ENCODE data around the gene STK38.
"Not testable (repeated sequence)": the region's sequence is repeated elsewhere in the genome, so short reads cannot be mapped to it uniquely, and the experiment has no call there.

GRCh38 chr6:36572353-36573311 lies 25.4 kb upstream of the STK38 start:
- not testable (repeated sequence) for TF ChIP-seq JUND (CRISPR knock-in tag; IDR thresholded peaks at IDR 0.05); CREB3 (CRISPR knock-in tag; IDR thresholded peaks at IDR 0.05); HNRNPK (IDR thresholded peaks at IDR 0.05; ENCODE audit: low read depth, low read length, poor library complexity, severe bottlenecking); NFATC3 (CRISPR knock-in tag; IDR thresholded peaks at IDR 0.05); RNF2 (conservative IDR thresholded peaks at IDR 0.05; ENCODE audit: low read depth)
